H1 (cell line): ENCODE results near the gene EPB41L2. TPM values are rescaled to one million over a fixed set of nuclear protein-coding genes. Genes with fewer than 3 reads are reported as not detected.

ENCODE experiments used
- CTCF ChIA-PET: fragments of 300-600 bp; sonication (Branson Sonifier 250); formaldehyde crosslinking; loops from one replicate; lab custom pipeline; 2021; ENCODE audit not compliant: partially characterized antibody; lab: Charles Lee
- POLR2A ChIA-PET: fragments of 300-600 bp; sonication (Branson Sonifier 250); formaldehyde crosslinking; loops from one replicate; lab custom pipeline; 2021; ENCODE audit warnings: inconsistent platforms; ENCODE audit not compliant: partially characterized antibody; lab: Charles Lee
- DNase-seq, 2 experiments: peaks; one replicate each; pipeline versions ENCODE4 v3.0.0 to v3.0.0-alpha.2; 2010 to 2022; ENCODE audit warnings: low spot score in 2 of 2, low read depth in 1 of 2, mixed read lengths in 1 of 2
- FAIRE-seq: peaks from 2 replicates; lab custom pipeline; 2011; peaks lifted over from hg19 to GRCh38; lab: Jason Lieb, UNC
- H2AFZ ChIP-seq: 2 replicates; pipeline ENCODE4 v1.8.1; 2012; ENCODE audit warnings: low read length, inconsistent platforms
- H2AK5ac ChIP-seq: 2 replicates; pipeline ENCODE4 v1.6.1; 2013; ENCODE audit warnings: low read depth, low read length
- H2BK120ac ChIP-seq: replicated peaks from 2 replicates; pipeline ENCODE3; 2013; ENCODE audit warnings: low read depth, low read length, inconsistent platforms
- H2BK12ac ChIP-seq: 2 replicates; pipeline ENCODE4 v1.6.1; 2013; ENCODE audit warnings: low read depth, low read length
- H2BK15ac ChIP-seq: 2 replicates; pipeline ENCODE4 v1.6.1; 2013; ENCODE audit warnings: low read length
- H2BK20ac ChIP-seq: 2 replicates; pipeline ENCODE4 v1.6.1; 2013; ENCODE audit warnings: low read length
- H2BK5ac ChIP-seq: 2 replicates; pipeline ENCODE4 v1.6.1; 2013; ENCODE audit warnings: low read depth, low read length
- H3K14ac ChIP-seq: 2 replicates; pipeline ENCODE4 v1.6.1; 2013; ENCODE audit warnings: inconsistent platforms; ENCODE audit not compliant: insufficient read length
- H3K18ac ChIP-seq: 2 replicates; pipeline ENCODE4 v1.6.1; 2013; ENCODE audit warnings: low read length; ENCODE audit errors: extremely low read depth
- H3K23ac ChIP-seq: 2 replicates; pipeline ENCODE4 v1.6.1; 2013; ENCODE audit warnings: inconsistent platforms; ENCODE audit not compliant: insufficient read length
- H3K23me2 ChIP-seq: 2 replicates; pipeline ENCODE4 v1.6.1; 2013; ENCODE audit warnings: low read depth, low read length
- H3K27ac ChIP-seq: 2 replicates; pipeline ENCODE4 v1.6.1; 2011; ENCODE audit warnings: low read depth, low read length, inconsistent platforms
- H3K27me3 ChIP-seq, 4 experiments: replicated peaks in 1 of 4; 1 replicate in 1 of 4; 2 replicates in 3 of 4; pipeline versions ENCODE4 v1.6.1 to v1.8.1; 2011 to 2013; ENCODE audit warnings: low read length in 3 of 4, mild to moderate bottlenecking in 3 of 4, inconsistent platforms in 2 of 4, mixed read lengths in 2 of 4, moderate library complexity in 1 of 4; ENCODE audit not compliant: control insufficient read depth in 3 of 4, insufficient read depth in 3 of 4; ENCODE audit errors: extremely low read depth in 1 of 4
- H3K36me3 ChIP-seq, 4 experiments: 2 replicates each; pipeline versions ENCODE4 v1.6.1 to v1.8.1; 2011 to 2013; ENCODE audit warnings: mild to moderate bottlenecking in 4 of 4, low read length in 3 of 4, moderate library complexity in 2 of 4, control low read depth in 1 of 4, inconsistent platforms in 1 of 4; ENCODE audit not compliant: insufficient read depth in 4 of 4, control insufficient read depth in 2 of 4
- H3K4ac ChIP-seq: replicated peaks from 2 replicates; pipeline ENCODE3; 2013; ENCODE audit warnings: low read length, low read depth, mixed read lengths, inconsistent platforms; ENCODE audit not compliant: insufficient read length
- H3K4me1 ChIP-seq, 4 experiments: replicated peaks in 1 of 4; 1 replicate in 1 of 4; 2 replicates in 3 of 4; pipeline versions ENCODE4 v1.6.1 to v1.8.1; 2011 to 2013; ENCODE audit warnings: low read length in 3 of 4, inconsistent platforms in 2 of 4, mixed read lengths in 1 of 4; ENCODE audit not compliant: insufficient read depth in 4 of 4, control insufficient read depth in 3 of 4
- H3K4me2 ChIP-seq, 2 experiments: 2 replicates each; pipeline versions ENCODE4 v1.6.1 to v1.8.1; 2011 to 2013; ENCODE audit warnings: low read depth in 2 of 2, low read length in 2 of 2, control low read depth in 1 of 2, inconsistent platforms in 1 of 2, mild to moderate bottlenecking in 1 of 2; ENCODE audit not compliant: insufficient read depth in 1 of 2
- H3K4me3 ChIP-seq, 4 experiments: fragments of 200-600, 300-600 bp in 1 of 4; sonication (generic), shearing (Covaris generic), sonication (Bioruptor Twin) in 1 of 4; 2 replicates each; pipeline versions ENCODE4 v1.5.1 to v1.8.1; 2011 to 2016; ENCODE audit warnings: low read length in 4 of 4, low read depth in 3 of 4, control low read depth in 2 of 4, inconsistent platforms in 2 of 4, mild to moderate bottlenecking in 2 of 4, mixed read lengths in 1 of 4, moderate library complexity in 1 of 4; ENCODE audit not compliant: insufficient read depth in 2 of 4; ENCODE audit errors: extremely low read depth in 1 of 4
- H3K56ac ChIP-seq: replicated peaks from 2 replicates; pipeline ENCODE3; 2013; ENCODE audit warnings: low read depth, mild to moderate bottlenecking, mixed read lengths, low read length, inconsistent platforms; ENCODE audit not compliant: insufficient read length
- H3K79me1 ChIP-seq: 2 replicates; pipeline ENCODE4 v1.6.1; 2013; ENCODE audit warnings: low read depth, low read length, control low read depth
- H3K79me2 ChIP-seq, 2 experiments: 2 replicates each; pipeline versions ENCODE4 v1.6.1 to v1.8.1; 2012 to 2013; ENCODE audit warnings: low read length in 2 of 2, mild to moderate bottlenecking in 2 of 2, inconsistent platforms in 1 of 2; ENCODE audit not compliant: insufficient read depth in 2 of 2, control insufficient read depth in 1 of 2
- H3K9ac ChIP-seq, 4 experiments: replicated peaks in 1 of 4; 1 replicate in 1 of 4; 2 replicates in 3 of 4; pipeline versions ENCODE4 v1.6.1 to v1.8.1; 2011 to 2013; ENCODE audit warnings: low read depth in 3 of 4, low read length in 3 of 4, control low read depth in 2 of 4, mild to moderate bottlenecking in 2 of 4, moderate library complexity in 2 of 4, inconsistent platforms in 1 of 4; ENCODE audit errors: extremely low read depth in 1 of 4
- H3K9me3 ChIP-seq, 2 experiments: 2 replicates each; pipeline versions ENCODE4 v1.6.1 to v1.8.1; 2012 to 2013; ENCODE audit warnings: mild to moderate bottlenecking in 2 of 2, moderate library complexity in 2 of 2, control low read depth in 1 of 2, inconsistent platforms in 1 of 2, low read depth in 1 of 2, low read length in 1 of 2, mixed read lengths in 1 of 2; ENCODE audit not compliant: insufficient read depth in 2 of 2
- H4K20me1 ChIP-seq, 2 experiments: replicated peaks in 1 of 2; 2 replicates each; pipeline versions ENCODE3 to v1.8.1; 2011 to 2013; ENCODE audit warnings: inconsistent platforms in 2 of 2, low read length in 2 of 2, mild to moderate bottlenecking in 1 of 2; ENCODE audit not compliant: insufficient read depth in 2 of 2, control insufficient read depth in 1 of 2
- H4K5ac ChIP-seq: 2 replicates; pipeline ENCODE4 v1.6.1; 2013; ENCODE audit warnings: low read length, low read depth, mixed read lengths, inconsistent platforms; ENCODE audit not compliant: insufficient read length
- H4K8ac ChIP-seq: 2 replicates; pipeline ENCODE4 v1.8.0; 2013; ENCODE audit warnings: mild to moderate bottlenecking, moderate library complexity, low read length, inconsistent platforms; ENCODE audit not compliant: insufficient read depth; ENCODE audit errors: extremely low read depth
- H4K91ac ChIP-seq: replicated peaks from 2 replicates; pipeline ENCODE3; 2013; ENCODE audit warnings: low read length, mixed read lengths, inconsistent platforms; ENCODE audit not compliant: insufficient read length
- TAF7 ChIP-seq: optimal IDR thresholded peaks from 2 replicates; pipeline ENCODE3; 2011; ENCODE audit warnings: low read depth, mild to moderate bottlenecking, inconsistent platforms, low read length, moderate library complexity, borderline replicate concordance
- WGBS, 2 experiments: shearing (Covaris generic) in 1 of 2; methylation state at CpG; one replicate each; pipeline versions ENCODE4 v1.1.6 to v1.1.7; 2013 to 2015; ENCODE audit warnings: low lambda C conversion rate in 2 of 2, mixed read lengths in 2 of 2, inconsistent platforms in 1 of 2, low coverage in 1 of 2, missing lambda C conversion rate in 1 of 2; ENCODE audit not compliant: insufficient replicate concordance in 2 of 2, insufficient coverage in 1 of 2, insufficient read length in 1 of 2; ENCODE audit errors: extremely low coverage in 1 of 2, missing lambda C conversion rate in 1 of 2; 5-methylcytosine and 5-hydroxymethylcytosine counted together
- polyA plus RNA-seq, 7 experiments: library from polyadenylated mRNA; depleted of rRNA in 3 of 7; stranded (reverse) in 5 of 7; unstranded in 2 of 7; fragments of >200 nt in 5 of 7; fragments of 200-250 nt in 2 of 7; gene quantifications; 1 replicate in 5 of 7; 2 replicates in 1 of 7; 4 replicates in 1 of 7; pipeline versions ENCODE4 v1.2.1 to v1.2.3, GENCODE V29; 2011 to 2013; ENCODE audit warnings: missing spikeins in 2 of 7, mixed read lengths in 2 of 7
- total RNA-seq: library from RNA; stranded (reverse); fragmentation: NEBNext Ultra II Directional; extraction: Animal tissue kit (Norgen Biotek cat#: 25700); gene quantifications from 2 replicates; pipeline ENCODE4 v1.2.1, GENCODE V29; 2021

The EPB41L2 gene
- total and polyA plus RNA-seq, 2 of the 8 experiments (the other 6 are each of a cell fraction or from before 2014, with no cell fraction given): 22.5 to 123 TPM

DNA sequence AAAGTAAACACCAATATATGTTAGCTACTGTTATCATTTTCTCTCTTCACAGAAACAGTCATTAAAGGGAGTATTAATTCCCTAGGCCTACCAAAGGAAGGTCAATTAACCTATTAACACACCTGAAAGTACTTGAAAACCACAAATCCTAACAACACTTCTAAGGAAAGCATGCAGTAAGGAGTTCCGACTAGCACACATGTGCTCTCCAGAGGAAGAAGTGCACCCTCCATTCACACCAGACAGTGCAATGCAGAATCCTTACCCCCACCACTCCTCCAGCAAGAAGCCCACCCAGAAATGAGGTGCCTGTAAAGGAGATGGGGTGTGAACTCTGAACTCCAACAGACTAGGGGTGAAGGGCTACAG is 58.7 kb downstream of the EPB41L2 start:
- Histone ChIP-seq H3K36me3 (peaks cover 0 to 4% (median 0%) of the 10 kb centered on the region in 4 experiments; a peak in 2 of 8 replicates), H3K4me3 (no peak overlapping the region), H3K56ac (no peak overlapping the region), H2AK5ac (0 out of 2 replicates have a peak overlapping the region, but pooled peaks have one; percentile 2), H4K8ac (no peak overlapping the region), H3K9ac (no peak overlapping the region), H3K27ac (no peak overlapping the region), H3K18ac (no peak overlapping the region), H3K79me2 (peaks cover 0 to 60% of the 10 kb centered on the region in 2 experiments; a peak in 3 of 4 replicates), H4K5ac (no peak overlapping the region), H3K23ac (no peak overlapping the region), H3K14ac (no peak overlapping the region), H2BK20ac (no peak overlapping the region), H2AFZ (no peak overlapping the region), H2BK15ac (no peak overlapping the region), H3K4ac (no peak overlapping the region), H3K9me3 (peaks cover 22 to 28% of the 10 kb centered on the region in 2 experiments), H2BK5ac (no peak overlapping the region), H3K4me2 (0 out of 4 replicates have a peak overlapping the region, but pooled peaks of 1 of the 2 experiments have one; percentile 9), H3K23me2 (0 out of 2 replicates have a peak, but pooled peaks cover 2% of the 10 kb centered on the region), H2BK120ac (no peak overlapping the region), H3K79me1 (peaks cover 5% of the 10 kb centered on the region), H4K91ac (no peak overlapping the region), H3K4me1 (peaks cover 7 to 11% (median 9%) of the 10 kb centered on the region in 4 experiments; a peak in 6 of 7 replicates), H2BK12ac (no peak overlapping the region; the same call in 1 of the 2 replicates), H3K27me3 (no peaks in the 10 kb centered on the region), H4K20me1 (no peaks in the 10 kb centered on the region)
- POLR2A ChIA-PET: no interaction called here
- no peak for TF ChIP-seq TAF7
- WGBS, 2 experiments: 85% methylated on average over 1 of the region's 1 CpG; no CpG with 5 or more reads in 1 of the 2 experiments
- FAIRE-seq (no peak), DNase-seq (no peak)
- CTCF ChIA-PET: interaction anchor here (1.4 kb wide), 1 partner anchor 9 kb away, joined by 3 read pairs; no protein-coding TSS in a partner anchor
